ENCODE measurements around the gene CFAP100.

GRCh38 chr3:126419151-126419703, 24.5 kb downstream of the CFAP100 start:
- TF ChIP-seq CTCF (IDR thresholded peaks at IDR 0.05; ENCODE audit: insufficient read depth, low read depth, low read length) (no peak), EZH2 (IDR thresholded peaks at IDR 0.05; ENCODE audit: insufficient read depth, low read length) (no peak)
